ENCODE data around the gene FBXO39.

GRCh38 chr17:6830383-6830986 lies 54.5 kb downstream of the FBXO39 start:
- TF ChIP-seq CTCF (IDR thresholded peaks at IDR 0.05) (no peak), POLR2A (IDR thresholded peaks at IDR 0.05) (no peak)

Measured in adrenal gland (tissue), 5 donors.